Activated CD8-positive, alpha-beta T cell treated with anti-CD3 and anti-CD28 coated beads, Interleukin-2, amount 10 ng/mL, durations not matched to agents 7 days and 5 days (primary cell): ENCODE measurements around the gene FAM111B. TPM values are rescaled to one million over a fixed set of nuclear protein-coding genes. Genes with fewer than 3 reads are reported as not detected.
"Not testable (repeated sequence)": the region's sequence is repeated elsewhere in the genome, so short reads cannot be mapped to it uniquely, and the experiment has no call there.

ENCODE experiments used
- ATAC-seq: fragments of 150-1000 bp; cut with Tn5 transposase; one replicate; pipeline ENCODE4 v1.10.0; 2021; ENCODE audit warnings: moderate library complexity
- CTCF ChIA-PET: fragments of 350-600 bp; sonication (Branson Sonifier 250); formaldehyde crosslinking; loops from one replicate; lab custom pipeline; 2021; ENCODE audit warnings: antibody characterized with exemption; lab: Charles Lee
- POLR2A ChIA-PET: fragments of 350-600 bp; sonication (Branson Sonifier 250); formaldehyde crosslinking; loops from one replicate; lab custom pipeline; 2021; ENCODE audit warnings: antibody characterized with exemption; lab: Charles Lee
- DNase-seq: peaks from one replicate; pipeline ENCODE4 v3.0.0-alpha.2; 2020
- H3K27ac Mint-ChIP-seq: one replicate; pipeline ENCODE4 v1.8.0; 2021; ENCODE audit warnings: mild to moderate bottlenecking, mixed read lengths
- H3K27me3 Mint-ChIP-seq: one replicate; pipeline ENCODE4 v1.8.0; 2021; ENCODE audit warnings: low read depth, mixed read lengths
- H3K36me3 Mint-ChIP-seq: one replicate; pipeline ENCODE4 v1.8.0; 2021; ENCODE audit warnings: low read depth, mixed read lengths
- H3K4me1 Mint-ChIP-seq: one replicate; pipeline ENCODE4 v1.8.0; 2021; ENCODE audit warnings: low read depth, mixed read lengths
- H3K4me3 Mint-ChIP-seq: one replicate; pipeline ENCODE4 v1.8.0; 2021; ENCODE audit warnings: mild to moderate bottlenecking, mixed read lengths
- H3K9me3 Mint-ChIP-seq: one replicate; pipeline ENCODE4 v1.8.0; 2022; ENCODE audit warnings: mixed read lengths; ENCODE audit not compliant: insufficient read depth
- total RNA-seq, 2 experiments: library from RNA; stranded (reverse); gene quantifications; one replicate each; pipeline ENCODE4 v1.2.3, GENCODE V29; 2021

Gene FAM111B
- total RNA-seq, 2 experiments from 2014 or later = 66.2 to 69.0 TPM

DNA sequence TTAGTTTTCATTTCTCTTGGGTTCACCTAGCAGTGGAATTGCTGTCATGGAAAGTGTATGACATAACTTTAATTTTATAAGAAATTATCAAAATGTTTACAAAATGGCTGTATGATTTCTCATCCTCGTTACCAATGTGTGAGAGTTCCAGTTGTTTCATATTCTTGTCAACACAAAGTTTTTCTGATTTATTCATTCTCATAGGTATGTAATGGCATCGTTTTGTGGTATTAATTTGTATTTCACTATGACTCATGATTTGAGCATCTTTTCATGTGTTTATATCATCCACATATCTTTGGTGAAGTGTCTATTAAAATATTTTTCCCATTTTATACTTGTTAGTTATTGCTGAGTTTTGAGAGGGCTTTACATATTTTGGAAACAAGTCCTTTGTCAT lies 5.5 kb downstream of the FAM111B start:
- no peak for DNase-seq
- Mint-ChIP-seq H3K36me3 (peaks cover 96% of the 10 kb centered on the region), H3K4me1 (peaks cover 41% of the 10 kb centered on the region), H3K27ac (no peak overlapping the region), H3K27me3 (no peaks in the 10 kb centered on the region), H3K4me3 (no peak overlapping the region), H3K9me3 (peaks cover 9% of the 10 kb centered on the region)
- ChIA-PET CTCF (no interaction called here), POLR2A (no interaction called here)
- ATAC-seq = no peak

DNA sequence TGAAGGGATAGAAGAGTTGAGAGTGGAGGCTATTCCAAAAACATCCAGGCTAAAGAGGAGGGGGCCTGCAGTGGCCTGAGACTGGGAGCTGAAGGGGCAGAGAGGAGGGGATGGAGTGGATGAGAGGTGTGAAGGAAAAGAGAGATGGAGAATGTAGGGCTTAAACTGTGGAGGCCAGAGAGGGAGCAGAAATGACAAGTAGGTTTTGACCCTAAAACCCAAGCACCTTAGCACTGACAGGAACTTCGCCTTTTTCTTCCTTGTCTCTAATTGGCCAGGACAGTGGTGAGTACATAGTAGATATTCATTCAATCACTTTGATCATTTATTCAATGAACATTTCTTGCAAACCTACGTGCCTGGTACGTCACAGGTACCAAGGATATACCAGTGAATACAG lies 7.3 kb downstream of the FAM111B start:
- Mint-ChIP-seq H3K27ac (no peak overlapping the region), H3K4me1 (peaks cover 23% of the 10 kb centered on the region), H3K9me3 (peaks cover 20% of the 10 kb centered on the region), H3K27me3 (no peaks in the 10 kb centered on the region), H3K36me3 (peaks cover 96% of the 10 kb centered on the region), H3K4me3 (no peak overlapping the region)
- ChIA-PET CTCF (interaction anchor here (0.8 kb wide), 1 partner anchor 21 kb away, joined by 3 read pairs; no protein-coding TSS in a partner anchor), POLR2A (interaction anchor here (1.0 kb wide), 1 partner anchor 30 kb away, joined by 3 read pairs; no protein-coding TSS in a partner anchor)
- ATAC-seq (no peak), DNase-seq (no peak)

DNA sequence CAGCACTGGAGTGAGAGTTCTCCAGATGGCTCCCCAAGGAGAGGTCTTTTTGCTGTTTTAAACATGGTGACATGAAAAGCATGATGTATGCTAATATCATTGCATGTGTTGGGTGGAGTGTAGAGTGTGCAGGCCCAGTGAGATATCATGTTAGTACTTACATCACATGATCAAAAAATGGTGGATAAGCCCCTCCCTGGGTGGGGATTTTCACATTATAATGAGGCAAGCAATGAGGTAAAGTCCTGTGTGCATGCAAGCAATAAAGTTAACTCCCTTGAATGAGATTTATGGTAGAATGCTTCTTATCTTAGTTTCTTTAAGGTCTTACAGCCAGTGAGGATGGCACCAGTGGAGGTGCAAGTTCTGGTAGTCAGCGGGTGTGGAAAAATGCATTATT lies 8.5 kb downstream of the FAM111B start:
- no peak for ATAC-seq
- peaks cover 20% of the 10 kb centered on the region for H3K9me3 Mint-ChIP-seq
- CTCF ChIA-PET = no interaction called here
- no peak for DNase-seq
- no peaks in the 10 kb centered on the region for H3K27me3 Mint-ChIP-seq
- H3K36me3 Mint-ChIP-seq = peaks cover 91% of the 10 kb centered on the region
- H3K4me3 Mint-ChIP-seq = no peak overlapping the region
- POLR2A ChIA-PET = no interaction called here
- H3K4me1 Mint-ChIP-seq = peaks cover 12% of the 10 kb centered on the region
- H3K27ac Mint-ChIP-seq = no peak overlapping the region

DNA sequence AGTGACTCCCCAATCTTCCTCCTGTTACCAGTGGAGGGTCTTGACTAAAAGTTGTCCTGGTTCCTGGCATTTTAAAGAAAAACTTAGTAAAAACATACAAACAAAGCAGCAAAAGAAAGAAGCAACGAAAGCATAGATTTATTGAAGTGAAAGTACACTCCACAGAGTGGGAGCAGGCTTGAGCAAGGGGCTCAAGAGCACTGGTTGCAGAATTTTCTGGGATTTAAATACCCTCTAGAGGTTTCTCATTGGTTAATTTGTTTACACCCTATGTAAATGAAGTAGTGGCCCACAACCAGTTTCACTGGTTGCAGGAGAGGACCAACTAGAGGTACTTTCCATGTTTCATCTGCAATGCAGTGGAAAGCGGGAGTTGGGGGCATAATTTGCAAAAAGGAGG lies 10.7 kb downstream of the FAM111B start:
- peaks cover 84% of the 10 kb centered on the region for H3K36me3 Mint-ChIP-seq
- peaks cover 1% of the 10 kb centered on the region for H3K4me1 Mint-ChIP-seq
- H3K27me3 Mint-ChIP-seq = no peaks in the 10 kb centered on the region
- no peak overlapping the region for H3K4me3 Mint-ChIP-seq
- CTCF ChIA-PET = no interaction called here
- no peak for DNase-seq
- peaks cover 20% of the 10 kb centered on the region for H3K9me3 Mint-ChIP-seq
- no peak overlapping the region for H3K27ac Mint-ChIP-seq
- ATAC-seq = no peak
- POLR2A ChIA-PET = no interaction called here

DNA sequence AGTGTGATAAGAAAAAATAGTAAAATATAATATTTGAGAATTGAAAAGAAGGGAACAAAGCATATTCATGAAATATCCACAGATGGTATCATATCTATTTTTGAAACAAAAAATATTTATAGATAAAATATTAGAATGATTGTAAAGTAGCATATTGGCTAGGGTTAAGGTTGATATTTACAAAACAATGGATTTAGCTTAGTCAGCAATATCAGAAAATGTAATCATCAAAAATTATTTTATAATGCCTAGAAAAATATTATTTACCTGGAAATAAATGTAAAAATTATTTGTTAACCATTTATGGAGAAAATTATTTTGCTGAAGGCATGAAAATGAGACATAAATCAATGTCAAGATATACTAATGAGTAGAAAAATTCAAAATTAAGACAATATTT lies 12.8 kb downstream of the FAM111B start:
- peaks cover 1% of the 10 kb centered on the region for H3K4me1 Mint-ChIP-seq
- peaks cover 80% of the 10 kb centered on the region for H3K36me3 Mint-ChIP-seq
- H3K9me3 Mint-ChIP-seq = peaks cover 28% of the 10 kb centered on the region
- ChIA-PET CTCF (interaction anchor here (2.1 kb wide), 1 partner anchor 16 kb away, joined by 13 read pairs; no protein-coding TSS in a partner anchor), POLR2A (interaction anchor here (1.7 kb wide), 1 partner anchor 13 kb away, joined by 5 read pairs; the partner anchor contains the start of gene FAM111B)
- DNase-seq (no peak), ATAC-seq (no peak)
- H3K4me3 Mint-ChIP-seq = no peak overlapping the region
- H3K27ac Mint-ChIP-seq = no peak overlapping the region
- no peaks in the 10 kb centered on the region for H3K27me3 Mint-ChIP-seq

DNA sequence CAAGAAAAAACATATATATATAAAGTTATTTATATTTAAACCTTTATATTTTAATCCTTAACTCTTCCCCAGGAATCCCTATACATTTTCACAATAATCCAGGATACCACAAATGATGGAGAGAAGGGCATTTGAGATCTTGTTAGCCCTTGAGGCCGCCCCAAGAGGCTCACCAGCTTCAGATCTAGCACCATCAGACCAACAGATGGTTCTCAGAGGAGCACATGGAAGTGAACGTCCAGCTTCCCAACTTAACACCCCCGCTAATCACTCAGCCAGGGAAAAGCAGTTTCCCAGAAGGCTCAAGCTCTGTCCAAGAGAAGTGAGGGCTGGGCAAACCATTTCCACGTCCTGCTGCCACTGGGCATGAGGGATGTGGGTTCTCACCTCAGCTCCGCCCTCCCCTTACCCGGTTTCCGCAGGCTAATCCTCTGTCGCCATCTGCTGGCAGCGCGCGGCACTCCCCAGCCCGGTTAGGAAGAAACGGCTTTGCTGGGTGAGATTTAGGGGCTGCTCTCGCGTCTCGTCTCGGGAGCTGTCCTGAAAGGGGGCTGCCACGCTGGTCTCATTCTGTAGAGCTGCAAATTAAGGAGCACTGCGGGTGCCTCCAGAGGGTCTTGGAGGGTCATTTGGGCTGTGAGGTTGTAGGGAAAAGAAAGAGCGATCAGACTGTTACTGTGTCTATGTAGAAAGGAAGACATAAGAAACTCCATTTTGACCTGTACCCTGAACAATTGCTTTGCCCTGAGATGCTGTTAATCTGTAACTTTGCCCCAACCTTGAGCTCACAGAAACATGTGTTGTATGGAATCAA lies 28.8 kb downstream of the FAM111B start:
- Mint-ChIP-seq H3K27me3 (no peaks in the 10 kb centered on the region), H3K27ac (peak overlapping the region; percentile 84), H3K9me3 (peaks cover 14% of the 10 kb centered on the region), H3K4me3 (peak overlapping the region; percentile 54), H3K4me1 (peaks cover 24% of the 10 kb centered on the region), H3K36me3 (peaks cover 63% of the 10 kb centered on the region)
- peak; percentile 99 for ATAC-seq
- peak; percentile 92 for DNase-seq
- CTCF ChIA-PET = interaction anchor here (0.6 to 5.5 kb wide), 38 partner anchors 8 to 553 kb away, joined by 3 to 52 read pairs (median 4); partner anchors contain the start of gene FAM111B
- POLR2A ChIA-PET = interaction anchor here (0.9 to 2.1 kb wide), 2 partner anchors 22 to 28 kb away, joined by 3 to 18 read pairs; partner anchors contain the start of gene FAM111B

DNA sequence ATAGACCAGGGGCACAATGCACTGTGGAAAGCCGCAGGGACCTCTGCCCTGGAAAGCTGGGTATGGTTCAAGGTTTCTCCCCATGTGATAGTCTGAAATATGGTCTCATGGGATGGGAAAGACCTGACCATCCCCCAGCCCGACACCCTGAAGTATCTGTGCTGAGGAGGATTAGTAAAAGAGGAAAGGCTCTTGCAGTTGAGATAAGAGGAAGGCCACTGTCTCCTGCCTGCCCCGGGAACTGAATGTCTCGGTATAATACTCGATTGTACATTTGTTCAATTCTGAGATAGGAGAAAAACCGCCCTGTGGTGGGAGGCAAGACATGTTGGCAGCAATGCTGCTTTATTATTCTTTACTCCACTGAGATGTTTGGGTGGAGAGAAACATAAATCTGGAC lies 29.5 kb downstream of the FAM111B start:
- not testable (repeated sequence) for H3K27ac Mint-ChIP-seq, DNase-seq
- POLR2A ChIA-PET = interaction anchor here (2.1 kb wide), 1 partner anchor 29 kb away, joined by 18 read pairs; the partner anchor contains the start of gene FAM111B

DNA sequence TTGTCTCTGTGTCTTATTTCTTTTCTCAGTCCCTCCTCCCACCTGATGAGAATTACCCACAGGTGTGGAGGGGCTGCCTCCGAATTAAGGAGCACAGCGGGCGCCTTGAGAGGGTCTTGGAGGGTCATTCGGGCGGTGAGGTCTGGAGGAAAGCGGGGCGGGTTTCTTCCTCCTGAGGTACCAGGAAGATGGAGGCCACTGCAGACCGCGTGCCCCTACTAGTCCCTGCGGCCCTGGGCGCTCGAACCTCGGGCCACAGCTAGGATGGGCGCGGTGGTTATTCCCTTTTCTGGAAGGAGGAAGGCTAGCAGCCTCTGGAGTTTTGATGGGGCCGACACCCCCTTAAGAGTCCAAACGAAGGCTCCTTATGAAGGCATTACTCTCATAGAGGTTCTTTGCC lies 30.2 kb downstream of the FAM111B start:
- Mint-ChIP-seq H3K27ac (no peak overlapping the region), H3K27me3 (no peaks in the 10 kb centered on the region), H3K36me3 (peaks cover 50% of the 10 kb centered on the region), H3K9me3 (peaks cover 7% of the 10 kb centered on the region), H3K4me3 (no peak overlapping the region), H3K4me1 (peaks cover 38% of the 10 kb centered on the region)
- POLR2A ChIA-PET = no interaction called here
- CTCF ChIA-PET = interaction anchor here (0.6 to 5.5 kb wide), 3 partner anchors 20 to 1758 kb away, joined by 3 to 47 read pairs (median 44); no protein-coding TSS in a partner anchor
- ATAC-seq (no peak), DNase-seq (no peak)

More for the DNA sequence above, 29.5 kb downstream of the FAM111B start:
- peaks cover 56% of the 10 kb centered on the region for H3K36me3 Mint-ChIP-seq
- H3K4me1 Mint-ChIP-seq = peaks cover 31% of the 10 kb centered on the region
- CTCF ChIA-PET = interaction anchor here (0.6 to 5.5 kb wide), 28 partner anchors 10 to 554 kb away, joined by 3 to 52 read pairs (median 6); partner anchors contain the start of gene FAM111B
- not testable (repeated sequence) for H3K4me3 Mint-ChIP-seq, H3K27me3 Mint-ChIP-seq, ATAC-seq, H3K9me3 Mint-ChIP-seq

DNA sequence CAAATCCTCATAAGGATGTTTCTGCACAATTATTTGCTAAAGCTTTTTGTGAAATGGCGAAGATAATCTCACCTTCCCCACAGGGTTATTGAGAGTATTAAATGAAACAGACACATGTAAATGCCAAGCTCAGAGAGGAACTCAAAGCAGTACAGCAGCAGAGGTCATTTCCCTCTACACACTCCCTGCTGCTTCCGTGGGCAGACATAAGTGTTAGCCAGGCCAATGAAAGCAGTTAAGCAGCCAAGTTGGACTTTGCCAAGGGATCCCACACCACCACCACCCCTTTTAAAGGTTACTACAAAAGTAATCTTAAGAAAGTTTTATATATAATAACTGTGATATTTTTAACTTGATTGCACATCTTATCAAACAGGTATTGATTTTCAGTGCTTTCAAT lies 31.6 kb downstream of the FAM111B start:
- DNase-seq (no peak), ATAC-seq (no peak)
- no peaks in the 10 kb centered on the region for H3K27me3 Mint-ChIP-seq
- CTCF ChIA-PET = interaction anchor here (5.5 kb wide), 1 partner anchor 19 kb away, joined by 44 read pairs; no protein-coding TSS in a partner anchor
- POLR2A ChIA-PET = no interaction called here
- no peaks in the 10 kb centered on the region for H3K9me3 Mint-ChIP-seq
- H3K4me3 Mint-ChIP-seq = no peak overlapping the region
- H3K27ac Mint-ChIP-seq = no peak overlapping the region
- peaks cover 48% of the 10 kb centered on the region for H3K36me3 Mint-ChIP-seq
- peaks cover 46% of the 10 kb centered on the region for H3K4me1 Mint-ChIP-seq

DNA sequence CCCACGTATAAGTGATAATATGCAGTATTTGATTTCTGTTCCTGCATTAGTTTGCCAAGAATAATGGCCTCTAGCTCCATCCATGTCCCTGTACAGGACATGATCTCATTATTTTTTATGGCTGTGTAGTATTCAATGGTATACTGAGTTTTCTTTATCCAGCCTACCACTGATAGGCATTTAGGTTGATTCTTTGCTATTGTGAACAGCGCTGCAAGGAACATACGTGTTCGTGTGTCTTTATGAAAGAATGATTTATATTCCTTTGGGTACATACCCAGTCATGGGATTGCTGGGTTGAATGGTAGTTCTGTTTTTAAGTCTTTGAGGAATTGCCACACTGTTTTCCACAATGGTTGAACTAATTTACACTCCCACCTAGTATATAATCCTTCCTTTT lies 34.2 kb downstream of the FAM111B start:
- Mint-ChIP-seq H3K9me3 (no peaks in the 10 kb centered on the region), H3K27me3 (no peaks in the 10 kb centered on the region), H3K4me3 (peak overlapping the region; percentile 97), H3K36me3 (peaks cover 46% of the 10 kb centered on the region), H3K4me1 (peaks cover 41% of the 10 kb centered on the region), H3K27ac (no peak overlapping the region)
- ATAC-seq (no peak), DNase-seq (no peak)
- ChIA-PET CTCF (interaction anchor here (1.0 to 9.1 kb wide), 8 partner anchors 10 to 619 kb away, joined by 3 to 178 read pairs (median 5); partner anchors contain the start of gene DTX4), POLR2A (interaction anchor here (1.0 to 3.1 kb wide), 2 partner anchors 34 to 564 kb away, joined by 3 to 23 read pairs; partner anchors contain the start of gene FAM111B)

DNA sequence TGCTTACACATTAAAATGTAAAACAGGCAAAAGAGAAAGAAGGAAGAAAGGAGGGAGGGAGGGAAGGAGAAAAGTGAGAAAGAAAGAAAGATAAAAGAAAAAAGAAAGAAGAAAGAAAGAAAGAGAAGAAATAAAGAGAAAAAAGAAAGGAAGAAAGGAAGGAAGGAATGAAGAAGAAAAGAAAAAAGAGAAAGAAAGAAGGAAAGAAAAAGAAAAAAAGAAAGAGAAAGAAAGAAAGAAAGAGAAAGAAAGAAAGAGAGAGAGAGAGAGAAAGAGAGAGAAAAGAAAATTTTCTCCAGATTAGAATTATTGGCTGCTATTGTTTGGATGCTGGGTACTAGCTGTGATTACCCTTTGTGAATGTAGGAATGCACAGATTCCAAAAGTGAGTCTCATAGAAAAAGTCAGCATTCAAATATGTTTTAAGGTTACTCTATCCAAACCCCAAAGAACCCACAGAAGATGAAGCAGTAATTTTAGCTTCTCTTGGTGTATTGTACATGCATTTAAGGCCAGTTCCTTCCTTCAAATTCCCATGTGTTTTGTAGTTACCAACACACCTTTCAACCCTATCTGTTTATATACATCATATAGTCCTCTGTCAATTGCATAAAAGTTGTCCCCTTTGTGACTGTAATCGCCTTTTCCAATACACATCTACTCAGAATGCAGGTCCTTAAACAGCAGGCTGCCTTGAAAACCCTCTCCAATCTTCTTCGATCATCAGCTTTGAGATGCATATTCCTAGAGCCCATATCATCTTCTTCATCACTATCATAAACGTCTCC lies 34.8 kb downstream of the FAM111B start:
- H3K36me3 Mint-ChIP-seq = peaks cover 53% of the 10 kb centered on the region
- CTCF ChIA-PET = interaction anchor here (0.9 to 9.1 kb wide), 12 partner anchors 9 to 618 kb away, joined by 3 to 178 read pairs (median 4); partner anchors contain the start of genes DTX4 and FAM111B
- POLR2A ChIA-PET = interaction anchor here (0.6 to 3.1 kb wide), 7 partner anchors 10 to 564 kb away, joined by 3 to 23 read pairs (median 3); partner anchors contain the start of genes DTX4 and FAM111B
- no peaks in the 10 kb centered on the region for H3K27me3 Mint-ChIP-seq
- H3K4me1 Mint-ChIP-seq = peaks cover 45% of the 10 kb centered on the region
- peak; percentile 2 for ATAC-seq
- H3K27ac Mint-ChIP-seq = peak overlapping the region; percentile 97
- no peaks in the 10 kb centered on the region for H3K9me3 Mint-ChIP-seq
- H3K4me3 Mint-ChIP-seq = peak overlapping the region; percentile 97
- DNase-seq = no peak
